RWPE1 (cell line): Measurements from ENCODE around the gene FBXO36.
A peak's percentile ranks its signal among the peaks of the same experiment; 100 is the strongest.

Experiments used
- CTCF ChIA-PET: fragments of 350-600 bp; sonication (Branson Sonifier 250); formaldehyde crosslinking; extraction: SDS; loops from one replicate; lab custom pipeline; 2021; lab: Yijun Ruan, JAX
- POLR2A ChIA-PET: fragments of 400-600 bp; formaldehyde crosslinking; extraction: SDS; loops from one replicate; lab custom pipeline; 2020; ENCODE audit warnings: antibody characterized with exemption; ENCODE audit not compliant: low non-redundant PET; lab: Yijun Ruan, JAX
- DNase-seq: peaks from one replicate; pipeline ENCODE4 v3.0.0; 2012; ENCODE audit warnings: low spot score
- H3K27ac ChIP-seq: fragments of 450-650 bp; 2 replicates; pipeline ENCODE4 v1.5.1; 2017
- TF ChIP-seq, protein P1 (sequence below): fragments of 450-650 bp; conservative IDR thresholded peaks from 2 replicates; pipeline ENCODE4 v1.5.1; 2017; ENCODE audit warnings: low read depth, mild to moderate bottlenecking

Gene FBXO36

GRCh38 chr2:229882583-229882982 is 39.7 kb upstream of the FBXO36 start:
- no peak for DNase-seq
- ChIA-PET CTCF (no interaction called here), POLR2A (no interaction called here)
- TF ChIP-seq, protein P1, sequence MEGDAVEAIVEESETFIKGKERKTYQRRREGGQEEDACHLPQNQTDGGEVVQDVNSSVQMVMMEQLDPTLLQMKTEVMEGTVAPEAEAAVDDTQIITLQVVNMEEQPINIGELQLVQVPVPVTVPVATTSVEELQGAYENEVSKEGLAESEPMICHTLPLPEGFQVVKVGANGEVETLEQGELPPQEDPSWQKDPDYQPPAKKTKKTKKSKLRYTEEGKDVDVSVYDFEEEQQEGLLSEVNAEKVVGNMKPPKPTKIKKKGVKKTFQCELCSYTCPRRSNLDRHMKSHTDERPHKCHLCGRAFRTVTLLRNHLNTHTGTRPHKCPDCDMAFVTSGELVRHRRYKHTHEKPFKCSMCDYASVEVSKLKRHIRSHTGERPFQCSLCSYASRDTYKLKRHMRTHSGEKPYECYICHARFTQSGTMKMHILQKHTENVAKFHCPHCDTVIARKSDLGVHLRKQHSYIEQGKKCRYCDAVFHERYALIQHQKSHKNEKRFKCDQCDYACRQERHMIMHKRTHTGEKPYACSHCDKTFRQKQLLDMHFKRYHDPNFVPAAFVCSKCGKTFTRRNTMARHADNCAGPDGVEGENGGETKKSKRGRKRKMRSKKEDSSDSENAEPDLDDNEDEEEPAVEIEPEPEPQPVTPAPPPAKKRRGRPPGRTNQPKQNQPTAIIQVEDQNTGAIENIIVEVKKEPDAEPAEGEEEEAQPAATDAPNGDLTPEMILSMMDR, result no peak
- no peak overlapping the region for H3K27ac ChIP-seq

- ChIA-PET CTCF (interaction anchor here (0.6 kb wide), 1 partner anchor 49 kb away, joined by 4 read pairs; no protein-coding TSS in a partner anchor), POLR2A (no interaction called here)
- H3K27ac ChIP-seq, result no peak overlapping the region
- TF ChIP-seq, protein P1, result no peak
- DNase-seq, result no peak
Measured at GRCh38 chr2:229884775-229885699, 37.3 kb upstream of the FBXO36 start.

- TF ChIP-seq, protein P1, result no peak
- ChIA-PET POLR2A (no interaction called here), CTCF (no interaction called here)
- no peak overlapping the region for H3K27ac ChIP-seq
- DNase-seq, result no peak
Measured at GRCh38 chr2:229887441-229887840, 34.9 kb upstream of the FBXO36 start.

DNA sequence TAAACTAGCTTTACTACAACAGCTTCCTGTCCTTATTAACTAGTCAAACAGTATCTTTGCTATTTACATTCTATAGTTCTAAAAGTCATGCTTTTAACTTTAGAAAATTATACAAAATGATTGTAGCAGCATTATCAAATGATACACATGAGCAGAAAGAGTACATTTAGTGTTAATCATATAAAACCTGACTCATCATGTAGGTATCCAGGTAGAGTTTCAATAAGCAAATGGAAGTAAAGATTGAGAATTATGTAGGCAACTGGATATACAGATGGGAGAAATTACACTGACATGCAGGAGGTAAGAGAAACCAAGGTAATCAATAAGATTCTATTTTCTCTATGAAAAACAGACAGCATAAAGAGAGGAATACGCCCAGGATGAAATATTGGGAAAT is 34.3 kb upstream of the FBXO36 start:
- H3K27ac ChIP-seq, result no peak overlapping the region
- DNase-seq, result peak; percentile 37
- POLR2A ChIA-PET, result no interaction called here
- TF ChIP-seq, protein P1, result no peak
- CTCF ChIA-PET, result no interaction called here

- POLR2A ChIA-PET, result no interaction called here
- TF ChIP-seq, protein P1, result no peak
- no peak overlapping the region for H3K27ac ChIP-seq
- CTCF ChIA-PET, result no interaction called here
- no peak for DNase-seq
Measured at GRCh38 chr2:229889023-229889422, 33.3 kb upstream of the FBXO36 start.

DNA sequence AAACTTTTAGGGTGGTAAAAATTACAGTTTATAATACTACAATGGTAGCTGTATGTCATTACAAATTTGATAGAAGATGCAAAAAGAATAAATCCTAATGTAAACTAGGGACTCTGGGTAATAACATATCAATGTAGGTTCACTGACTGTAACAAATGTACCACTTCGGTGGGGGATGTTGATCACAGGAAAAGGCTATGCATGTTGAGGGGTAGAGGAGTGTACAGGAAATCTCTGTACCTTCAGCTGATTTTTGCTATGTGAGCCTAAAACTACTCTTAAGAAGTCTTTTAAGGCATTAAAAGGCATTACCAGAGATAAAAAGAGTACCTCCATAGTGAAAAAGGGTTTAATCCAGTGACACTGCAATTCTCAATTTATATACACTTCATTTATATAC is 25.4 kb upstream of the FBXO36 start:
- no peak overlapping the region for H3K27ac ChIP-seq
- no peak for DNase-seq
- ChIA-PET CTCF (no interaction called here), POLR2A (no interaction called here)
- TF ChIP-seq, protein P1, result no peak
